ENCODE data around the gene THY1.
"Not testable (repeated sequence)": the region's sequence is repeated elsewhere in the genome, so short reads cannot be mapped to it uniquely, and the experiment has no call there.

THY1 gene

GRCh38 chr11:119418759-119419158 is 4.2 kb downstream of the THY1 start:
- DNase-seq (ENCODE audit: low read depth) = no peak

GRCh38 chr11:119417726-119418540 is 5.0 kb downstream of the THY1 start:
- no peak for DNase-seq (ENCODE audit: low read depth)

GRCh38 chr11:119416606-119417580 is 6.1 kb downstream of the THY1 start:
- no peak for DNase-seq (ENCODE audit: low read depth)

GRCh38 chr11:119415966-119416365 is 7.0 kb downstream of the THY1 start:
- DNase-seq (ENCODE audit: low read depth) = no peak

- DNase-seq (ENCODE audit: low read depth) = no peak
Observed at GRCh38 chr11:119415517-119415916, 7.5 kb downstream of the THY1 start.

GRCh38 chr11:119414734-119415133 is 8.2 kb downstream of the THY1 start:
- DNase-seq (ENCODE audit: low read depth) = no peak

GRCh38 chr11:119414321-119414720 is 8.7 kb downstream of the THY1 start:
- no peak for DNase-seq (ENCODE audit: low read depth)

GRCh38 chr11:119412072-119412471 is 10.9 kb downstream of the THY1 start:
- no peak for DNase-seq (ENCODE audit: low read depth)

- no peak for DNase-seq (ENCODE audit: low read depth)
Observed at GRCh38 chr11:119410501-119410900, 12.5 kb downstream of the THY1 start.

- DNase-seq (ENCODE audit: low read depth) = no peak
Observed at GRCh38 chr11:119409731-119410130, 13.2 kb downstream of the THY1 start.

- DNase-seq (ENCODE audit: low read depth) = no peak
Observed at GRCh38 chr11:119406005-119406404, 17.0 kb downstream of the THY1 start.

- not testable (repeated sequence) for DNase-seq (ENCODE audit: low read depth)
Observed at GRCh38 chr11:119405448-119405847, 17.5 kb downstream of the THY1 start.

GRCh38 chr11:119404872-119405271 is 18.1 kb downstream of the THY1 start:
- no peak for DNase-seq (ENCODE audit: low read depth)

GRCh38 chr11:119403021-119403420 is 20.0 kb downstream of the THY1 start:
- DNase-seq (ENCODE audit: low read depth) = no peak

- no peak for DNase-seq (ENCODE audit: low read depth)
Observed at GRCh38 chr11:119402470-119402869, 20.5 kb downstream of the THY1 start.

- no peak for DNase-seq (ENCODE audit: low read depth)
Observed at GRCh38 chr11:119400860-119401259, 22.1 kb downstream of the THY1 start.

- no peak for DNase-seq (ENCODE audit: low read depth)
Observed at GRCh38 chr11:119397740-119398139, 25.2 kb downstream of the THY1 start.

GRCh38 chr11:119396835-119397234 is 26.1 kb downstream of the THY1 start:
- no peak for DNase-seq (ENCODE audit: low read depth)

GRCh38 chr11:119391275-119391674 is 31.7 kb downstream of the THY1 start:
- DNase-seq (ENCODE audit: low read depth) = no peak

- DNase-seq (ENCODE audit: low read depth) = no peak
Observed at GRCh38 chr11:119389611-119390254, 33.2 kb downstream of the THY1 start.

- DNase-seq (ENCODE audit: low read depth) = no peak
Observed at GRCh38 chr11:119388103-119388502, 34.9 kb downstream of the THY1 start.

- no peak for DNase-seq (ENCODE audit: low read depth)
Observed at GRCh38 chr11:119384332-119384731, 38.6 kb downstream of the THY1 start.

Data from CMK (cell line).